EH (cell line): ENCODE measurements around the gene SERPINE1.

Source experiments
- DNase-seq: peaks from one replicate; pipeline ENCODE4 v3.0.0-alpha.2; 2015; ENCODE audit warnings: low read depth

SERPINE1 gene

DNA sequence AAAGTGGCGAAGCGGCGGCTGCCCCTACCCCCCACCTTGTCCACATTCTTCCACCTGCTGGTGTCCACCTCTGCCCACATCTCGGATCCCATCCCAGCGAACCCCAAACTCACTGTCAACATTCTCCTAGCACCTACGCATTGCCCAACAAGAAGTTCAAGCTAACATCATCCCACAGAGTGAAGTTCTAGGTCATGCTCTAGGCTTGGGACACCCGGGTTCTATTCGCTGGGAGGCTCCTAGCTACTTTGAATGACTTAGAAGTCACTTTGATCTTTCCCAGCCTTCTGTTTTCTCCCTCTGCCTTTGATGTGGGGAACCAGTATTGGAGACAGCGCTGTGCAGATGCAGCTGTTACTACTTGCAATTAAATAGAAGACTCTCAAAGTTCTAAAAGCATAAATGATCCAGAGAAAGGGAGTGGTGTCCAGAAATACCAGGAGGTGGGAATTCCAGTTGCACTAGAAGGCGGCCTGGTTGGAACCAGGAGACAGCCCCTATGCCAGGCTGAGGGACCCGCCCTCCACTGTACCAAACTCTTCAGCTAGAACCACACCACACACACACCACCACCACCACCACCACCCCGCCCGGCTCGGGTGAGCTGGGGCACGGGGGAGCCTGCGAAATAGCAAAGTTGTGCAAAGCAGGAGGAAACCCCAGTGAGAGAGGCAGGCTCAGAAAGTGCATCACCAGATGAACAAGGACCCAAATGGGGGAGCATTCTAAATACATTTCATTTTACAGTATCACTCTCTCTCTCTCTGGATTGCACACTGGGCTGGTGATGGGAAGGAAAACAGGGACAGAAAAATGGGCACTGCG is 43.9 kb downstream of the SERPINE1 start:
- no peak for DNase-seq

DNA sequence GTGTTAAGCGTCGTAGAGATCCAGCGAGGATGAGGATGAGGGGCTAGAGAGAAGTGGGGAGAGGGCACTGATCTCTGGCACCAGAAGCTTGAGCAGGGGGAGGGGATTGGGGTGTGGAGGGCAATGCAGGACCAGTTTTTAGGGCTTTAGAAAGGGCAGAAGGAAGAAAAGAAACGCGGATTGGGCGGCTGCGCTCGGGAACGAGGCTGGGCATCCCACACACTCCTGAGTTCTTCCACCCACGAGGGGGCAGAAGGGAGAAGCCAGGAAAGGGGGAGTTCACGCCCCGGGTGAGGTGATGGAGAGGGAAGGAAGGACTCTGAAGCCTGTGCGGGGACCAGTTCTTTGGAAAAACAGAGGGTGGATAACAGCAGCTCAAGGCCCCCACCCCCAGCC is 44.5 kb downstream of the SERPINE1 start:
- DNase-seq: peak; percentile 33

DNA sequence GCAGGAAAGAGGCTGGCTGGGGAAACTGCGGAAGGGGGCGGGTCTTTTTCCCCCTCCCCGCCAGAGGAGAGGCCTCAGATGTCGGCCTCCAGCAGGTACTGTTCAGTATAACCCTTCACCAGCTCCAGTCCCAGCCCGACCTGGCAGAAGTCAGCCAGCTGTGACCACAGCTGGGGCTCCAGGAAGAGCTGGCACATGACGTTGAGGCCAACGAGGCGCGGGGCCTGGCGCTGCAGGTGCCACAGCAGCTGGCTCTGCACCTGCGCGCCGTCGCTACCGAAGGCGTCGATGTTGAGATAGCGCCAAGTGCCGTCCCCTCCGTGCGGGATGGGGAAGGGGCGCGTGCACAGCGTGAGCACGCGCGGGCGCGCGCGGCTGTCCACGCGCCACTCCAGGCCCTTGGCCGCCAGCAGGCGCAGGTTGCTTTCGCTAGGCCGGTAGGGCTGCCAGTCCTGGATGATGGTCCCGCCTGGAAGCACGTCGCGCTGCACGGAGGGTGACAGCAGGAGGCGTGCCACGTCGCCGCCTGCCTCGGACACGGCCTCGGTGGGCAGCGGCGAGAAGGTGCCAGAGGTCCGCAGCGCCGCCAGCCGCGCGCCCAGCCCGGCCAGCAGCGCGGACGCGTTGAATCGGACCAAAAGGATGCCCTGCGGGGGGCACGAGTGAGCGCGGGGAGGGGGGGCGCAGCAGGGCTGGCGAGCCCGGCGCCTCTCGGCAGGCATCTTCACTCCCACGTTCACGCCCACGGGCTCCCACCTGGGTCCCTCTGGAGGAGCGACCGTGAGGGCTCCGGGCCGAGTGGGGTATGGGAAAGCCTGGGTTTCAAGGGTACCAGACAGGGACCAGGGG is 45.3 kb downstream of the SERPINE1 start:
- no peak for DNase-seq

DNA sequence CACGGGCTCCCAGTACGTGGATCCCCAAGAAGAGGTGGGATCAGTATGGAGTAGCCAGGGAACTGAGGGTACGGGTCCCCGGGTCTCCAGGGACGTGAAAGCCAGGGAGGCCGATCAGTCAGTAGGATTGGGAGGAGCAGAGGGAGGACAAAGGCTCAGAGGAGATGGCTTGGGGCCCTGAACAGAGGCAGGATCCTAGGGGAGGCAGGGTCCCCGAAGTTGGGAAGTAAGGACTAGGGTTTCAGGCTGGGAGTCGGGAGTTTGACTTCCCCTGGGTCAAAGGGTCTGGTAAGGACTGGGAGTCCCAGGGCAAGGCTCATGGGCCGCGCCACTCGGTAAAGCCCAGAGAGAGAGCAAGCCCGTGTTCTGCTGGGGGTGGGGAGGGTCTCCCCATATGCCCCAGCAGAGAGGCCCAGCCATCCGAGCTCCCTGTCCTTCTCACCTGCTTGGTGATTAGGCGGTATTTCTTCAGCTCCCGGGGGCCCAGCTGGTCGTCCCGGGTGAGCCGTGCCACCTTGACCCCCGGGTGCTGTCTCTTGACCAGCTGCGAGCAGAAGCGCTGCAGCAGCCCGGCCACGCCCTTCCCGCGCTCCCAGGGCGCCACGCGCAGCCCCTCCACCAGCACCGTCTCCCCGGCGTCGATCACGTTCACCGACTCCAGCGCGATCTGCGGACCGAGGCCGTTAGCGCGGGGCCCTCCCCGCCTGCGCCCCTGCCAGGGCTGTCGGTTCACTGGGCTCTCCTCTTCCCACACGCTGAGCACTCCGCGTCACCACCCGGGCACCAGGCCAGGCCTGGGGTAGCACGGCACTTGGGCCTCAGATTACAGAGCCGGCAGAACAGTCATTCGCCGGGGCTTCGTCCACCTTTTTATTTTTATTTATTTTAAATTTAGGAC is 46.2 kb downstream of the SERPINE1 start:
- DNase-seq: peak; percentile 88

DNA sequence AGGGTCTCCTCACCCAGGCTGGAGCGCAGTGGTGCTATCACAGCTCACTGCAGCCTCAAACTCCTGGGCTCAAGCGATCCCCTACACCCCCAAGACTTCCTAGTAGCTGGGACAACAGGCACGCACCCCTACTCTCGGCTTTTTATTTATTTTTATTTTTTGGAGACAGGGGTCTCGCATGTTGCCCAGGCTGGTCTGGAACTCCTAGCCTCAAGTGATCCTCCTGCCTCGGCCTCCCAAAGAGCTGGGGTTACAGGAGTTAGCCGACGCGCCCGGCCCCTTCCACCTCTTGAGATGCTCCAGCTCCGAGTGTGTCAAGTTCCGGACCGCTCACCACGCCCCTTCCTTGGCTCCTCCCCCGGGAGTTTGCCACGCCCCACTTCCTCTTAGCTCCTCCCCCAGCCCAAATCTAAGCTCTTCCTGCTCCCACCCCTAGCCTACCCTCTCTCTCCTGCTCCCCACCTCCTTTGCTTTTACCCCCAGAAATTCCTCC is 46.9 kb downstream of the SERPINE1 start:
- DNase-seq: peak; percentile 64

DNA sequence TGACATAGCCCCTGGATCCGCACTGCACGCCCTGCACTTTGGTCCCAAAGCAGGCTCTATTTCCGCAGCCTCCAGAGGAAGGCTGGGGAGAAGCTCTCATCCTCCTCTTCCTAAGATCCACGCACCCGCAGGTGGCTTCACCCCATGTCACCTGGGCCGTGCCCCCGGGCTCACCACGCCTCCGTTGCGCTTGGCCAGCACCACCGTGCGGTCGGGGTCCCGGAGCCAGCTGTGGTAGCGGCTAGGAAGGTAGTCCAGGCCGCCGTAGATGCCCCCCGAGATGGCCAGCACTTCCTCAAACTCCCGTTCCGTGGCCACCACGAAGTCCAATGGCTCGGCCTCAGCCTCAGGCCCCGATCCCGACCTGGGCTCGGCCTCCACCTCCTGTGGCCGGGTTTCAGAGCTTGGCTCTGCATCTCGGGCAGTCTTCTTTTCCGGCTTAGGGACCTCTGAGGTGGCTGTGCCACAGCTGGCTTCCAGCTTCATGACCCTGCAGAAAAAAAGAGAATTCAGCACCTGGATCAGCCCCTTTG is 47.5 kb downstream of the SERPINE1 start:
- no peak for DNase-seq

DNA sequence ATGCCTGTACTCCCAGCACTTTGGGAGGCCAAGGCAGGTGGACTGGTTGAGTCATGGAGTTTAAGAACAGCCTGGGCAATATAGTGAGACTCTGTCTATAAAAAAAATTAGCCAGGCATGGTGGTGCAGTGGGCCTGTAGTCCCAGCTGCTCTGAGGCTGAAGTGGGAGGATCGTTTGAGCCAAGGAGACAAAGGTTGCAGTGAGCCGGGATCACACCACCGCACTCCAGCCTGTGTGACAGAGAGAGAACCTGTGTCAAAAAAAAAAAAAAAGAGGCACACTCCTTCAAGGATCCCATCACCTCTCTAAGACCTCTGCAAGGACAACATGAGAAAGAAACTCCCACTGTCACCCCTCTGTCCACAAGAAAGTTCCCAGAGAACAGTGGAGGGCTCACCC is 48.8 kb downstream of the SERPINE1 start:
- no peak for DNase-seq

DNA sequence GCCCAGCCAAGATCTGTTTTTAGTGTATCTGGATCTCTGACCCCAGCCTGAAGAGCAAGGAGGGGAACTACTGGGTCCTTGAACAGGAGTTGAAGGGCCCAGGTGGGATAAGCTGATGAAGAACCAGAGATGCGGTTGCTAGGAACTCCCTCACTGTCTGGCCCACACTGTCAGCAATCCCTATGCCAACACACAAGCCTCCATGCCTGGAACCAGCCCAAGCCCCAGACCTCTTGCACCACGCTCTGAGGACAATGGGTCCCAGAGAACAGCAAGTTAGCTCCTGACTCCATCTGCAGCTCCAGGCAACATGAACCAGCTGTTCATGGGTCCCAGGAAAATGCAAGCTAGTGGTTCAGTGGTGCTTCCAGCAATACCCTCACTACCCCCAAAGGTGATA is 50.7 kb downstream of the SERPINE1 start:
- DNase-seq: no peak

DNA sequence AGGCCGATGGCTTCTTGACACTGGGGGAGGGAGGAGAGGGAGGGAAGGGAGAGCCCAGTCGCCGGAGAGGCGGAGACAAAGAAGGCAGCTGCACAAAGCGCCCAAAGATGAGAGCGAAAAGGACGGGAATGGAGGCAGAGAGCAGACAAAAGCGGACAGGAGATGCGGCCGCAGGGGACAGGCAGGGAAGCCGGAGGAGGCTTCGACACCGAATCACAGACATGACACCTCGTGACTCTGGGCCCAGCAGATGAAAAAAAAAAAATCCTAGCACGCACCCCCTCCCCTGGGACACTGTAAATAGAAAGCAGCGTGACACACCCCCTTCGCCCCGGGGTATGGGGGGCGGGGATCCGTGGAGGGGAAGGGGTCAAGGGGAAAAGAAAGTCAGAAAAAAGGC is 52.2 kb downstream of the SERPINE1 start:
- peak; percentile 35 for DNase-seq

DNA sequence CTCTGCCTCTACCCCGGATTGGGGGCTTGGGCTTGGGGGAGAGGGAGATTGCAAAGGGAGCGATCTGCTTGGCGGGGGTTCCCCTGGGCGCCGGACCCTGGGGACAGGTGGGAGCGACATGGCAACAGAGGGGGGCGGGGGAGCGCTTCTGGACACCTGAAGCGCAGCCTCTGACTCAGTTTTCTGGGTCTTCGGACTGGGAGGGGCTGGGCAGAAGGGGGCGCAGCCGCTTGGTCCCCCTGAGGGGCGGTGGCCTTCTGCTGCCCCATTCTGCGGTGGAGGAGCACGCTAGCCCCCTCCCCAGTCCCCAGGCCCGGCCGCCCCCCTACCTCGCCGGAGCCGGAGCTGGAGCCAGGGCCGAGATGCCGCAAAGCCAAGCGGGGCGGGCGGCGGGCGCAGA is 52.8 kb downstream of the SERPINE1 start:
- no peak for DNase-seq

DNA sequence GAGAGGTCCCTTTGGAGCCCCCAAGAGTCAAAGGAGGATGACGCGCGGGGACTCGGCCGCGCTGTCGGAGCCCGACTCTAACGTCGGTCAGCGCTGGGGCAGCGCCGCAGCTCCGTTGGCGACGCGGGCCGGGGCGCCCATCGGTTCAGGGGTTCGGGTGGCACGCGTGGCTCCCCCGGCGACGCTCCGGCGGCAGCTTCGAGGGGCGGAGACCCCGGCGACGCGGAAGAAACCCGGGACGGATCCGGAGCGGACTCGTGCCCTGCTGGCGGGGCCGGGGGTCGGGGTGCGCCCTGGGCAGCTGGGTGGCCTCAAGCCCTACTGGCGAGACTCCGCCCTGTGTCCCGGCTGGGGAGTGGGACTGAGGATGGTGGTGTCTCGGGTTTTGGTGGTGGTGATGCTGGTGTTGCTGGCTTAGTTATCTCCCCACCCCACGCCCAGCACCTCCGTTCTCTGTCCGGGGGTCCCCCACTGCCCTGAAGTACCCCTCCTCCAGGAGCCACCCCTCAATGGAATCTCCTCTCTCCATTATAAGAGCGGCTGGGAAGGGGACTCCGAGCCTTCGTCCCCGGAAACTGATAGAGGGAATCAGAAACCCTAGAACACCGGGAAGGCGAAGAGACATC is 53.3 kb downstream of the SERPINE1 start, which contains the start of gene NAT16:
Gene NAT16 (minus strand): TSS at position 164 of the 626 bp plus-strand sequence. CDS start 5,486 bp downstream, outside the sequence.
- DNase-seq: no peak

DNA sequence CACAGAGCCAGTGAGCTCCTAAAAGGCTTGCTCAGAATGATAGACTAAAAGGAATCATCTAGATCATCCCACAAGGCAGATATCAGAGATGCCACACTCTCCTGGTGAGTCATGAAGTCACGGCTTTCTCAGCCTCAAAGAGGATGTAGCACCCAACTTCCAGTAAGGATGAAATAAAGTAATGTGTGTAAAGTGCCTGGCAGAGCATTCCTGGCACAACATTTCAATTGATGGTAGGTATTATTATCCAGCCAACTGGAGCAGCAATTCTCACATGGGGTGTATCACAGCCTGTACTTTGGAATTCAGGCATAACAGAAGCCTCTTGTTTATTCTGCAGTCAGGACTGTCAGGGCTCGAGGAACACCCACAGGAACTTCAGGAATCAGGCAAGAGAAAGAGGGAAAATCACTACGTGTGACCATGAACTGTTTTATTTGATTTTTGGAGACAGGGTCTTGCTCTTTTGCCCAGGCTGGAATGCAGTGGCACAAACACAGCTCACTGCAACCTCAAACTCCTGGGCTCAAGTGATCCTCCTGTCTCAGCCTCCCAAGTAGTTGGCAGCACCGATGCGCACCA is 58.4 kb downstream of the SERPINE1 start:
- DNase-seq: peak; percentile 84

DNA sequence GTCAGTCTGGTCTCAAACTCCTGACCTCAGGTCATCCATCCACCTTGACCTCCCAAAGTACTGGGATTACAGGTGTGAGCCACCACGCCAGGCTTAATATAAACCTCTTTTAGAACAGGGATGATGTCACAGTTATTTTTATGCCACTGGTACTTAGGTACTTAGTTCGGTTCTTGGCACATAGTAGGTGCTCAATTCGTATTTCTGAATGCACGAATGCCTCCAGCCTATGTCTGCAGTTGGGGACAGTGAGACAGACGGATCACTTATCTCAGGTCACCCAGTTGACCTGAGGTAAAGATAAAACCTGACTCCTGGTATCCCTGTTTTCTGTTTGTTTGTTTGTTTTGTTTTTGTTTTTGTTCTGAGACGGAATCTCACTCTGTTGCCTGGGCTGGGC is 59.3 kb downstream of the SERPINE1 start:
- no peak for DNase-seq

DNA sequence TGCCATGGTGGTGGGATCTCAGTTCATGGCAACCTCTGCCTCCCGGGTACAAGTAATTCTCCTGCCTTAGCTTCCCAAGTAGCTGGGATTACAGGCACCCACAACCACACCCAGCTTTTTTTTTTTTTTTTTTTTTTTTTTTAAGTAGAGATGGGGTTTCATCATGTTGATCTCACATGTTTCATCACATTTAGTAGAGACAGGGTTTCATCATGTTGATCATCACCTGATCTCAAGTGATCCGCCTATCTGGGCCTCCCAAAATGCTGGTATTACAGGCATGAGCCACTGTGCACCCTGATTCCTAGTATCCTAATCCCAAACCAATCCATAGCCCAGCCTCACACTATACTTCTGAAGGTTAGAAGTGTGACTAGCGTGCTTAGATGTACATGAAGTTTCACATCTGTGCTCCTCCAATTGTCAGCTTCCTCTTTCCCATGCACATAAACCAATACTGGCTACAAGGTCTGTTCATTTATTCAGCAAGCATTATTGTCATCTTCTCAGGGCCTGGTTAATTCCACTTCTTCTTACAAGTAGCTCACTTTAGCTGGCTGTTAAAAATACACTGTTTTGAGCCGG is 60.0 kb downstream of the SERPINE1 start:
- DNase-seq: no peak
